Activated CD8-positive, alpha-beta T cell treated with anti-CD3 and anti-CD28 coated beads for 36 hours (primary cell): Measurements from ENCODE around the gene ALPP. TPM values are rescaled to one million over a fixed set of nuclear protein-coding genes. Genes with fewer than 3 reads are reported as not detected.
"Not testable (repeated sequence)": the region's sequence is repeated elsewhere in the genome, so short reads cannot be mapped to it uniquely, and the experiment has no call there.

Experiments
- ATAC-seq: fragments of 200-7000 bp; cut with Tn5 transposase; one replicate; pipeline ENCODE4 v1.10.0; 2021; ENCODE audit warnings: mild to moderate bottlenecking, moderate library complexity
- CTCF ChIA-PET: fragments of 350-600 bp; sonication (Branson Sonifier 250); formaldehyde crosslinking; loops from one replicate; lab custom pipeline; 2021; ENCODE audit warnings: antibody characterized with exemption; lab: Charles Lee
- POLR2A ChIA-PET: fragments of 350-600 bp; sonication (Branson Sonifier 250); formaldehyde crosslinking; loops from one replicate; lab custom pipeline; 2021; ENCODE audit warnings: antibody characterized with exemption; lab: Charles Lee
- DNase-seq: peaks from one replicate; pipeline ENCODE4 v3.0.0-alpha.2; 2020
- H3K27ac Mint-ChIP-seq: one replicate; pipeline ENCODE4 v1.8.0; 2021; ENCODE audit warnings: mild to moderate bottlenecking, mixed read lengths
- H3K27me3 Mint-ChIP-seq: one replicate; pipeline ENCODE4 v1.8.0; 2021; ENCODE audit warnings: mixed read lengths
- H3K36me3 Mint-ChIP-seq: one replicate; pipeline ENCODE4 v1.8.0; 2021; ENCODE audit warnings: low read depth, mixed read lengths
- H3K4me1 Mint-ChIP-seq: one replicate; pipeline ENCODE4 v1.8.0; 2021; ENCODE audit warnings: low read depth, mixed read lengths
- H3K4me3 Mint-ChIP-seq: one replicate; pipeline ENCODE4 v1.8.0; 2021; ENCODE audit warnings: mild to moderate bottlenecking, moderate library complexity, mixed read lengths
- H3K9me3 Mint-ChIP-seq: one replicate; pipeline ENCODE4 v1.8.0; 2021; ENCODE audit warnings: mixed read lengths
- CTCF ChIP-seq: fragments of 200-600 bp; IDR thresholded peaks from one replicate; pipeline ENCODE4 v1.8.0; 2022; ENCODE audit warnings: antibody characterized with exemption, mild to moderate bottlenecking
- intact Hi-C: fragments of 100-400 bp; cut with micrococcal nuclease; formaldehyde crosslinking; loops from one replicate; pipeline ENCODE4 v1.10.0; 2022
- total RNA-seq, 2 experiments: library from RNA; stranded (reverse); gene quantifications; one replicate each; pipeline ENCODE4 v1.2.3, GENCODE V29; 2021

The ALPP gene
- total RNA-seq, 2 experiments from 2014 or later: not detected

- Mint-ChIP-seq H3K27me3 (no peaks in the 10 kb centered on the region), H3K36me3 (no peaks in the 10 kb centered on the region), H3K9me3 (no peaks in the 10 kb centered on the region), H3K4me1 (no peaks in the 10 kb centered on the region), H3K27ac (no peak overlapping the region), H3K4me3 (no peak overlapping the region)
- intact Hi-C loops: loop anchor here (5.0 kb wide), 1 partner anchor 111 kb away; no protein-coding TSS in a partner anchor
- TF ChIP-seq CTCF: no peak
- CTCF ChIA-PET: interaction anchor here (1.1 to 1.8 kb wide), 4 partner anchors 8 to 419 kb away, joined by 3 to 4 read pairs (median 3); no protein-coding TSS in a partner anchor
- no peak for DNase-seq
- ATAC-seq: no peak
- POLR2A ChIA-PET: no interaction called here
Observed at GRCh38 chr2:232335859-232336215, 42.7 kb upstream of the ALPP start.

GRCh38 chr2:232336241-232336736 lies 42.3 kb upstream of the ALPP start:
- no peak for ATAC-seq
- intact Hi-C loops: loop anchor here (5.0 kb wide), 1 partner anchor 111 kb away; no protein-coding TSS in a partner anchor

GRCh38 chr2:232336981-232337720 lies 41.4 kb upstream of the ALPP start:
- no peak for DNase-seq
- no peaks in the 10 kb centered on the region for H3K4me1 Mint-ChIP-seq
- no peak for TF ChIP-seq CTCF
- no peaks in the 10 kb centered on the region for H3K36me3 Mint-ChIP-seq
- no peak overlapping the region for H3K27ac Mint-ChIP-seq
- H3K27me3 Mint-ChIP-seq: no peaks in the 10 kb centered on the region
- no peak overlapping the region for H3K4me3 Mint-ChIP-seq
- intact Hi-C loops: loop anchor here (5.0 kb wide), 1 partner anchor 110 kb away; no protein-coding TSS in a partner anchor
- CTCF ChIA-PET: interaction anchor here (1.1 to 1.4 kb wide), 4 partner anchors 9 to 108 kb away, joined by 3 read pairs; no protein-coding TSS in a partner anchor
- ATAC-seq: no peak
- POLR2A ChIA-PET: no interaction called here
- no peaks in the 10 kb centered on the region for H3K9me3 Mint-ChIP-seq

More at GRCh38 chr2:232336241-232336736, 42.3 kb upstream of the ALPP start:
- CTCF ChIA-PET: interaction anchor here (1.1 to 1.8 kb wide), 5 partner anchors 8 to 109 kb away, joined by 3 to 4 read pairs (median 3); no protein-coding TSS in a partner anchor
- no peaks in the 10 kb centered on the region for H3K9me3 Mint-ChIP-seq
- H3K36me3 Mint-ChIP-seq: no peaks in the 10 kb centered on the region
- H3K27me3 Mint-ChIP-seq: no peaks in the 10 kb centered on the region
- TF ChIP-seq CTCF: no peak
- POLR2A ChIA-PET: no interaction called here
- H3K4me1 Mint-ChIP-seq: no peaks in the 10 kb centered on the region
- no peak overlapping the region for H3K4me3 Mint-ChIP-seq
- DNase-seq: no peak
- no peak overlapping the region for H3K27ac Mint-ChIP-seq

DNA sequence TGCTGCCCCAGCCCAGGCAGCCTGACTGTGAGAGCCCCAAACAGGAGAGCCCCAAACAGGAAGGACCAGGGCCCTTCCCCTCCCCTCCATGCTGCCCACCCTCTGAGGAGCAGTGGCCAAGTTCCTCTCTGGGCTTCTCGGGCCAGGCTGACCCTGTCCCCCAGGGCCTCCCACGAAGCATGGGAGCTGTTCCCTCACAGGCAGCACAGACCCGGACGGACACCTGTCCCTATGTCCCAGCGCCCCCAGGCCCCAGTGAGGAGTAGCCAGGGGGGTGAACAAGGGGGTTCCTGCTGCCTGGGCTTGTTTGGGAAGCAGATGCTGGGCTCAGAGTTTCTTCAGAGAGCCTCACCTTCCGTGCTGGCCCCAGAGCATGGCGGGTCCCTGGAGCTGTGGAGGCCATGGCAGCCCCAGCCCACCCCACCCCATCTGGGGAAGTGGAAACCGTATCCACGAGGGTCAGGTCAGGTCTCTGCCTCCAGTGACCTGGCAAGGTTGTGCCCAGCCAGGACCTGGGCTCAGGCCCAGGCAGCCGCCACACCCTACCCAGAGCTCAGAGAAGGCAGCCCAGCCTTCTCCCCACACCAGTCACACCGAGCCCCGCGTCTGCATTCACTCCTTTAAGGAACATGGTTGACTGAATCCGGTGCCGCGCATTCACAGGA lies 40.3 kb upstream of the ALPP start:
- H3K27me3 Mint-ChIP-seq, H3K4me3 Mint-ChIP-seq, DNase-seq, H3K27ac Mint-ChIP-seq, ATAC-seq, H3K9me3 Mint-ChIP-seq, H3K4me1 Mint-ChIP-seq, H3K36me3 Mint-ChIP-seq, CTCF ChIA-PET, POLR2A ChIA-PET: not testable (repeated sequence)
- intact Hi-C loops: loop anchor here (5.0 kb wide), 1 partner anchor 109 kb away; no protein-coding TSS in a partner anchor

GRCh38 chr2:232338759-232339106 lies 39.8 kb upstream of the ALPP start:
- ChIA-PET CTCF (no interaction called here), POLR2A (no interaction called here)
- no peak for ATAC-seq
- H3K27ac Mint-ChIP-seq: no peak overlapping the region
- no peaks in the 10 kb centered on the region for H3K9me3 Mint-ChIP-seq
- no peak for TF ChIP-seq CTCF
- no peaks in the 10 kb centered on the region for H3K27me3 Mint-ChIP-seq
- intact Hi-C loops: loop anchor here (5.0 kb wide), 1 partner anchor 109 kb away; no protein-coding TSS in a partner anchor
- H3K36me3 Mint-ChIP-seq: no peaks in the 10 kb centered on the region
- H3K4me3 Mint-ChIP-seq: no peak overlapping the region
- H3K4me1 Mint-ChIP-seq: no peaks in the 10 kb centered on the region
- no peak for DNase-seq
